SJCRH30 (cell line): ENCODE measurements around the gene MYL6B. TPM values are rescaled to one million over a fixed set of nuclear protein-coding genes. Genes with fewer than 3 reads are reported as not detected.

Experiments
- DNase-seq, 2 experiments: peaks; one replicate each; pipeline ENCODE4 v3.0.0-alpha.2; 2015 to 2020
- H3K27ac ChIP-seq: fragments of 250-450 bp; sonication (Bioruptor Pico); 2 replicates; pipeline ENCODE4 v1.5.1; 2020; ENCODE audit warnings: mild to moderate bottlenecking, moderate library complexity
- H3K27me3 ChIP-seq: fragments of 250-450 bp; sonication (Bioruptor Pico); 2 replicates; pipeline ENCODE4 v1.5.1; 2020; ENCODE audit warnings: mild to moderate bottlenecking, moderate library complexity
- H3K36me3 ChIP-seq: fragments of 250-450 bp; sonication (Bioruptor Pico); 2 replicates; pipeline ENCODE4 v1.5.1; 2020; ENCODE audit warnings: mild to moderate bottlenecking, moderate library complexity
- H3K4me1 ChIP-seq: fragments of 250-450 bp; sonication (Bioruptor Pico); 2 replicates; pipeline ENCODE4 v1.5.1; 2020; ENCODE audit warnings: mild to moderate bottlenecking, moderate library complexity
- H3K4me3 ChIP-seq: fragments of 250-450 bp; sonication (Bioruptor Pico); 2 replicates; pipeline ENCODE4 v1.5.1; 2020; ENCODE audit warnings: mild to moderate bottlenecking, moderate library complexity
- H3K9me3 ChIP-seq: fragments of 250-450 bp; sonication (Bioruptor Pico); replicated peaks from 2 replicates; pipeline ENCODE4 v1.5.1; 2020; ENCODE audit warnings: mild to moderate bottlenecking, moderate library complexity
- total RNA-seq: library from RNA; depleted of rRNA; stranded (reverse); fragments of >200 nt; shearing (Covaris generic); gene quantifications from 2 replicates; pipeline ENCODE4 v1.2.3, GENCODE V29; 2014

Gene MYL6B
- total RNA-seq, 1 experiment from 2014 or later = 199 TPM

- Histone ChIP-seq H3K4me1 (peaks cover 19% of the 10 kb centered on the region), H3K9me3 (no peaks in the 10 kb centered on the region), H3K36me3 (peaks cover 73% of the 10 kb centered on the region), H3K4me3 (no peak overlapping the region), H3K27me3 (no peaks in the 10 kb centered on the region), H3K27ac (no peak overlapping the region)
- DNase-seq = no peak
These were observed 10.3 kb downstream of the MYL6B start for GRCh38 chr12:56162468-56163290.

- no peak for DNase-seq
- Histone ChIP-seq H3K4me1 (peaks cover 19% of the 10 kb centered on the region), H3K36me3 (peaks cover 83% of the 10 kb centered on the region), H3K27me3 (no peaks in the 10 kb centered on the region), H3K27ac (no peak overlapping the region), H3K4me3 (no peak overlapping the region), H3K9me3 (no peaks in the 10 kb centered on the region)
These were observed 11.4 kb downstream of the MYL6B start for GRCh38 chr12:56163533-56164344.

- H3K4me3 ChIP-seq = no peak overlapping the region
- no peak for DNase-seq
- peaks cover 85% of the 10 kb centered on the region for H3K36me3 ChIP-seq
These were observed 11.9 kb downstream of the MYL6B start for GRCh38 chr12:56164345-56164729.

GRCh38 chr12:56165369-56165768 lies 13.0 kb downstream of the MYL6B start:
- DNase-seq = peak; percentile 70 to 73
- Histone ChIP-seq H3K9me3 (no peaks in the 10 kb centered on the region), H3K4me3 (no peak overlapping the region), H3K27ac (peak overlapping the region; percentile 52), H3K27me3 (no peaks in the 10 kb centered on the region), H3K36me3 (peaks cover 81% of the 10 kb centered on the region), H3K4me1 (peaks cover 10% of the 10 kb centered on the region)

More at GRCh38 chr12:56164345-56164729, 11.9 kb downstream of the MYL6B start:
- no peaks in the 10 kb centered on the region for H3K9me3 ChIP-seq
- H3K27ac ChIP-seq = no peak overlapping the region
- H3K4me1 ChIP-seq = peaks cover 19% of the 10 kb centered on the region
- H3K27me3 ChIP-seq = no peaks in the 10 kb centered on the region

- Histone ChIP-seq H3K27ac (no peak overlapping the region), H3K4me3 (no peak overlapping the region), H3K36me3 (peaks cover 73% of the 10 kb centered on the region), H3K4me1 (peaks cover 8% of the 10 kb centered on the region), H3K27me3 (no peaks in the 10 kb centered on the region), H3K9me3 (no peaks in the 10 kb centered on the region)
- no peak for DNase-seq
These were observed 16.9 kb downstream of the MYL6B start for GRCh38 chr12:56169229-56169759.

- H3K4me3 ChIP-seq = no peak overlapping the region
- no peak for DNase-seq
- peaks cover 61% of the 10 kb centered on the region for H3K36me3 ChIP-seq
- H3K27me3 ChIP-seq = no peaks in the 10 kb centered on the region
- no peak overlapping the region for H3K27ac ChIP-seq
- no peaks in the 10 kb centered on the region for H3K4me1 ChIP-seq
- H3K9me3 ChIP-seq = no peaks in the 10 kb centered on the region
These were observed 20.5 kb downstream of the MYL6B start for GRCh38 chr12:56172839-56173238.

- H3K4me1 ChIP-seq = no peaks in the 10 kb centered on the region
- H3K27ac ChIP-seq = no peak overlapping the region
- no peak for DNase-seq
- H3K36me3 ChIP-seq = peaks cover 68% of the 10 kb centered on the region
- H3K4me3 ChIP-seq = no peak overlapping the region
- no peaks in the 10 kb centered on the region for H3K27me3 ChIP-seq
- no peaks in the 10 kb centered on the region for H3K9me3 ChIP-seq
These were observed 26.0 kb downstream of the MYL6B start for GRCh38 chr12:56178347-56178746.

GRCh38 chr12:56186957-56187356 lies 34.6 kb downstream of the MYL6B start:
- no peak overlapping the region for H3K4me3 ChIP-seq
- peaks cover 41% of the 10 kb centered on the region for H3K36me3 ChIP-seq
- peaks cover 5% of the 10 kb centered on the region; the same call in 1 of the 2 replicates for H3K4me1 ChIP-seq
- H3K27me3 ChIP-seq = no peaks in the 10 kb centered on the region
- DNase-seq = no peak
- no peaks in the 10 kb centered on the region for H3K9me3 ChIP-seq
- H3K27ac ChIP-seq = no peak overlapping the region

- H3K27me3 ChIP-seq = no peaks in the 10 kb centered on the region
- peak overlapping the region; percentile 73 for H3K4me3 ChIP-seq
- H3K36me3 ChIP-seq = peaks cover 30% of the 10 kb centered on the region
- H3K9me3 ChIP-seq = no peaks in the 10 kb centered on the region
- H3K27ac ChIP-seq = peak overlapping the region; percentile 64
- peaks cover 6% of the 10 kb centered on the region; the same call in 1 of the 2 replicates for H3K4me1 ChIP-seq
- DNase-seq = peak in 1 of 2 experiments; percentile 24
These were observed 35.9 kb downstream of the MYL6B start for GRCh38 chr12:56188131-56188777.

- Histone ChIP-seq H3K4me1 (peaks cover 8% of the 10 kb centered on the region; the same call in 1 of the 2 replicates), H3K9me3 (no peaks in the 10 kb centered on the region), H3K4me3 (peak overlapping the region; percentile 73), H3K27ac (peak overlapping the region; percentile 64), H3K36me3 (peaks cover 25% of the 10 kb centered on the region), H3K27me3 (no peaks in the 10 kb centered on the region)
- peak; percentile 54 to 69 for DNase-seq
These were observed 36.4 kb downstream of the MYL6B start for GRCh38 chr12:56188778-56189098.

- peaks cover 21% of the 10 kb centered on the region for H3K36me3 ChIP-seq
- peak; percentile 91 to 93 for DNase-seq
These were observed 36.9 kb downstream of the MYL6B start, which contains the start of gene SMARCC2 for GRCh38 chr12:56189099-56189917. SMARCC2 (minus strand) TSS chr12:56189483; CDS start chr12:56189461, 22 bp downstream.

GRCh38 chr12:56189918-56190694 lies 37.7 kb downstream of the MYL6B start:
- Histone ChIP-seq H3K27me3 (no peaks in the 10 kb centered on the region), H3K4me1 (peaks cover 8% of the 10 kb centered on the region; the same call in 1 of the 2 replicates), H3K27ac (peak overlapping the region; percentile 34; the same call in 1 of the 2 replicates), H3K9me3 (no peaks in the 10 kb centered on the region), H3K36me3 (peaks cover 14% of the 10 kb centered on the region), H3K4me3 (peak overlapping the region; percentile 73)
- peak; percentile 79 to 93 for DNase-seq

More at GRCh38 chr12:56189099-56189917, 36.9 kb downstream of the MYL6B start, which contains the start of gene SMARCC2:
- Histone ChIP-seq H3K27ac (peak within 1 kb of the TSS; percentile 64), H3K4me1 (peaks cover 8% of the 10 kb centered on the region; the same call in 1 of the 2 replicates), H3K9me3 (no peaks in the 10 kb centered on the region), H3K27me3 (no peaks in the 10 kb centered on the region), H3K4me3 (peak within 1 kb of the TSS; percentile 73)

- DNase-seq = peak in 1 of 2 experiments; percentile 29
- peaks cover 8% of the 10 kb centered on the region; the same call in 1 of the 2 replicates for H3K4me1 ChIP-seq
- H3K27ac ChIP-seq = no peak overlapping the region; the same call in 1 of the 2 replicates
- peak overlapping the region; percentile 73 for H3K4me3 ChIP-seq
- H3K36me3 ChIP-seq = peaks cover 12% of the 10 kb centered on the region
- H3K27me3 ChIP-seq = no peaks in the 10 kb centered on the region
- H3K9me3 ChIP-seq = no peaks in the 10 kb centered on the region
These were observed 38.3 kb downstream of the MYL6B start for GRCh38 chr12:56190695-56191155.
